ENCODE results near the gene RABL6. TPM values are rescaled to one million over a fixed set of nuclear protein-coding genes. Genes with fewer than 3 reads are reported as not detected.

Gene RABL6
- total and polyA plus RNA-seq, 2 of the 4 experiments (the other 2 are of a cell fraction) = 37.1 to 47.5 TPM

DNA sequence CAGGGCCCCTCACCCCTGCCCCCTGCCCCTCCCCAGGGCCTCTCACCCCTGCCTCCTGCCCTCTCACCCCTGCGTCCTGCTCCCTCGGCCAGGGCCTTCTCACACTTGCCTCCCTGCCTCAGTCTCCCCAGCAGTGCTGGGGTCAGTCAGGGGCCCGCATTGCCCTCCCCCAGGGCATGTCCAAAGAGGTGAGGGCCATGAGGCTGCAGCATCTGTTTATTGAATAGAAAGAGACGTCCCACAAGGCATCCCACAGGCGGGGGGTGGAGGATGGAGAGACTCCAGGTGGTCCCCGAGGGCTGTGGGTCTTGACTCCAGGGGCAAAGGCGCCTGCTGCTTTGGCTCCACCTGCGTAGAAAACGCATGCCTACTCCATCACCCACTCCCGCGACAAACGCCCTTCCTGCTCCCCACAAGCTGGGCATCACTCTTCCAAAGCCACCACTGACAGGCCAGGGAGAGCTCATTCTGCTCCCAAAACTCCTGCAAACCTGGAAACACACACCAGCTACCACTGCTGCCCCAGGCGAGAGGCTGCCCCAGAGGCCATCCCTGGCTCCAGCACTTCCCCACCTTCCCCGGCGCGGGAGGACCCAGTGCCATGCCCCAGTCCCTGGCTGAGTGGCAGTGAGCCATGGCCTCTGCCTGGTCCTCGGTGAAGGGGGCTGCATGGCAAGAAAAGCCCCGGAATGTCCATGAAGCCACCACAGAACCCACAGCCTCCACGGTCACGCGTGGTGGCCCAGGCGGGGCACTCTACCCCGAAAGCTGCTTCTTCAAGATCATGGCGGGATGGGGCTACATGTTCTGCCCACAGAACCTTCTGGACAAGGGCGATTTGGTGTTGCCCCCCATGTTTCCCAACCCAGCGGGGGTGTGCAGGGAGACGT is 48.1 kb upstream of the RABL6 start:
- no peak overlapping the region for H2BK15ac ChIP-seq (ENCODE audit: low read depth, low read length)
- peaks cover 12% of the 10 kb centered on the region for H3K9me3 ChIP-seq (ENCODE audit: control insufficient read depth, insufficient read depth, low read length)
- no peak overlapping the region for H3K4me3 ChIP-seq (ENCODE audit: insufficient read depth, low read depth, low read length)
- DNase-seq = no peak
- H4K91ac ChIP-seq (ENCODE audit: insufficient read depth, low read depth, low read length) = no peak overlapping the region
- WGBS, 2 experiments (ENCODE audit: extremely low coverage in 2 of 2, insufficient read length in 1 of 2) = 80% methylated on average over 9 of the region's 27 CpGs; no CpG with 5 or more reads in 1 of the 2 experiments
- no peaks in the 10 kb centered on the region for H3K79me1 ChIP-seq (ENCODE audit: low read depth in 1 of 2, low read length in 2 of 2)
- H3K27ac ChIP-seq (ENCODE audit: insufficient read depth, low read length) = no peak overlapping the region
- H4K8ac ChIP-seq (ENCODE audit: low read depth in 2 of 2, low read length in 2 of 2) = no peak overlapping the region
- no peaks in the 10 kb centered on the region for H3K36me3 ChIP-seq (ENCODE audit: control insufficient read depth, insufficient read depth, low read length)
- H2AFZ ChIP-seq (replicated peaks; ENCODE audit: low read length, poor library complexity) = no peak overlapping the region
- no peak overlapping the region for H2BK20ac ChIP-seq (ENCODE audit: low read depth, low read length)
- no peak overlapping the region for H3K23ac ChIP-seq (ENCODE audit: low read depth, low read length)
- H3K9me1 ChIP-seq (ENCODE audit: insufficient read depth, low read length) = no peaks in the 10 kb centered on the region
- no peaks in the 10 kb centered on the region for H3K4me1 ChIP-seq (ENCODE audit: control insufficient read depth, insufficient read depth, low read length)
- no peaks in the 10 kb centered on the region; the same call in 1 of the 2 replicates for H3K27me3 ChIP-seq (ENCODE audit: control insufficient read depth, insufficient read depth, low read length)
- H2BK120ac ChIP-seq (ENCODE audit: low read depth, low read length) = no peak overlapping the region
- no peak overlapping the region for H3K4me2 ChIP-seq (ENCODE audit: low read depth, low read length)
- H2BK5ac ChIP-seq (ENCODE audit: low read depth, low read length, poor library complexity, severe bottlenecking) = no peak overlapping the region
- H3K56ac ChIP-seq (ENCODE audit: extremely low read depth, insufficient read depth, low read length) = no peak overlapping the region
- ChIA-PET POLR2A (ENCODE audit: unreplicated experiment) (no interaction called here), CTCF (interaction anchor here (1.7 kb wide), 1 partner anchor 17 kb away, joined by 7 read pairs; no protein-coding TSS in a partner anchor)
- TF ChIP-seq, protein P1, sequence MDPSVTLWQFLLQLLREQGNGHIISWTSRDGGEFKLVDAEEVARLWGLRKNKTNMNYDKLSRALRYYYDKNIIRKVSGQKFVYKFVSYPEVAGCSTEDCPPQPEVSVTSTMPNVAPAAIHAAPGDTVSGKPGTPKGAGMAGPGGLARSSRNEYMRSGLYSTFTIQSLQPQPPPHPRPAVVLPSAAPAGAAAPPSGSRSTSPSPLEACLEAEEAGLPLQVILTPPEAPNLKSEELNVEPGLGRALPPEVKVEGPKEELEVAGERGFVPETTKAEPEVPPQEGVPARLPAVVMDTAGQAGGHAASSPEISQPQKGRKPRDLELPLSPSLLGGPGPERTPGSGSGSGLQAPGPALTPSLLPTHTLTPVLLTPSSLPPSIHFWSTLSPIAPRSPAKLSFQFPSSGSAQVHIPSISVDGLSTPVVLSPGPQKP (IDR thresholded peaks at IDR 0.05; ENCODE audit: borderline replicate concordance, low read depth, low read length) = no peak
- TF ChIP-seq RCOR1 (IDR thresholded peaks at IDR 0.05; ENCODE audit: insufficient replicate concordance, low read length) (no peak), MXI1 (IDR thresholded peaks at IDR 0.05; ENCODE audit: borderline replicate concordance, low read depth, low read length) (no peak), MAFK (IDR thresholded peaks at IDR 0.05; ENCODE audit: low read depth, low read length) (no peak), CHD1 (IDR thresholded peaks at IDR 0.05; ENCODE audit: low read depth, low read length) (no peak), FOS (IDR thresholded peaks at IDR 0.05; ENCODE audit: low read depth, low read length) (no peak), POLR2A (IDR thresholded peaks at IDR 0.05; ENCODE audit: low read depth, low read length) (no peak), RFX5 (IDR thresholded peaks at IDR 0.05; ENCODE audit: low read depth, low read length) (no peak), BHLHE40 (IDR thresholded peaks at IDR 0.05; ENCODE audit: low read depth, low read length) (no peak)
- no peak overlapping the region for H3K4ac ChIP-seq (ENCODE audit: low read depth, low read length)
- H3K9ac ChIP-seq (ENCODE audit: low read depth, low read length) = no peak overlapping the region
- in situ Hi-C loops (cut with MboI; ENCODE audit: low sequenced_read_pairs) (no loop called here), dilution Hi-C loops (cut with HindIII; ENCODE audit: low sequenced_read_pairs, unreplicated experiment) (no loop called here), intact Hi-C loops (cut with micrococcal nuclease) (no loop called here)
- H3K14ac ChIP-seq (replicated peaks; ENCODE audit: low read depth, low read length) = no peak overlapping the region
- no peak overlapping the region for H4K5ac ChIP-seq (ENCODE audit: low read depth, low read length)
- no peak overlapping the region for H3K18ac ChIP-seq (ENCODE audit: low read depth, low read length)
- no peak overlapping the region for H2AK9ac ChIP-seq (replicated peaks; ENCODE audit: low read depth, low read length, poor library complexity)
- no TSS peak for BruUV-seq (replicated peaks)
- H2AK5ac ChIP-seq (ENCODE audit: low read depth, low read length) = no peak overlapping the region
- no peak for ATAC-seq (ENCODE audit: low read depth)
- H4K20me1 ChIP-seq (ENCODE audit: insufficient read depth, low read length) = no peaks in the 10 kb centered on the region

Data from IMR-90 (cell line).